Measurements from ENCODE around the gene DYNLT4. TPM values are rescaled to one million over a fixed set of nuclear protein-coding genes. Genes with fewer than 3 reads are reported as not detected.

Gene DYNLT4
- total and polyA plus RNA-seq, 2 of the 13 experiments (the other 11 are each of a cell fraction or from before 2014, with no cell fraction given) = 0.77 TPM; not detected in 1

DNA sequence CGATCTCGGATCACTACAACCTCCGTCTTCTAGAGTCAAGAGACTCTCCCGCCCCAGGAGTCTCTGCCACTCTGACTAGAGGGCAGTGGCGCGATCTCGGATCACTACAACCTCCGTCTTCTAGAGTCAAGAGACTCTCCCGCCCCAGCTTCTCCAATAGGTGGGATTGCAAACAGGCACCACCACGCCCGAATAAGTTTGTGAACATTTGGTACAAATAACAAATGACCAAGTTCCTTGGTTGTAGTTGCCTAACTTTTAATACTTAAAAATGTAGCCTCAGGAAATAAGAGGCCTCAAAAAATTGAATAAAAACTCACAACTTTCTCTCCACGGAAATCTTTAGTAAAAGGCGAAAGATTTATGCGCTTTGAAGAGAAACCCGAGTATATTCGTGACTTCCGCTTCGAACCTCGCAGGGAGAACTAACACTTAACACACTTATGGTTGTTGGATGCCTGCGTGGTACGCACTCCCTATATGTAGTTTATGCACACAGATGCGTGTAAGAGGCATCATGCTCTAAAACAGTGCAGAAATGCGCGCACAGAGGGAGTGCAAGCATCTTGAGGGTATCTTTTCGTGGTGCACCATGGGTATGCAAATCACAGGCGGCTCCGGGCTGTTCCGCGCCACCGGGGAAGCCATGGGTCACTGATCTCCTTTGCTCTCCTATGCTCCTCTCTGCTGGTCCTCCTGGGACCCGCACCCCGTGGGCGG, 12.6 kb upstream of the DYNLT4 start (continued):
- TF ChIP-seq ZFP37 (CRISPR knock-in tag; IDR thresholded peaks at IDR 0.05; ENCODE audit: borderline replicate concordance) (no peak), ZNF333 (CRISPR knock-in tag; IDR thresholded peaks at IDR 0.05; ENCODE audit: borderline replicate concordance) (0 out of 2 replicates have a peak, but pooled peaks have one; percentile 46), HNRNPH1 (optimal IDR thresholded peaks at IDR 0.05; ENCODE audit: low read depth, low read length) (no peak), REL (CRISPR knock-in tag; conservative IDR thresholded peaks at IDR 0.05) (peak; percentile 88), HNF4G (IDR thresholded peaks at IDR 0.05; ENCODE audit: borderline replicate concordance, low read depth, low read length) (no peak), HNF4G (CRISPR knock-in tag; IDR thresholded peaks at IDR 0.05; ENCODE audit: borderline replicate concordance, low read depth) (no peak), ZFP1 (CRISPR knock-in tag; IDR thresholded peaks at IDR 0.05) (peak; percentile 85), HNRNPK (IDR thresholded peaks at IDR 0.05; ENCODE audit: low read depth, low read length, poor library complexity, severe bottlenecking) (no peak), KLF16 (CRISPR knock-in tag; IDR thresholded peaks at IDR 0.05) (peak in 1 of 2 experiments; percentile 55; a peak in 1 of 4 replicates), HOXA5 (CRISPR knock-in tag; IDR thresholded peaks at IDR 0.05) (peak; percentile 59; the same call in 1 of the 2 replicates), ZC3H13 (CRISPR knock-in tag; IDR thresholded peaks at IDR 0.05) (no peak; the same call in 1 of the 2 replicates), PRMT3 (CRISPR knock-in tag; IDR thresholded peaks at IDR 0.05; ENCODE audit: borderline replicate concordance, low read depth) (peak; percentile 86), ZFAT (CRISPR knock-in tag; conservative IDR thresholded peaks at IDR 0.05) (no peak), SYNCRIP (IDR thresholded peaks at IDR 0.05; ENCODE audit: insufficient read depth, low read depth, low read length) (no peak), KLF12 (CRISPR knock-in tag; IDR thresholded peaks at IDR 0.05; ENCODE audit: borderline replicate concordance) (no peak), HDAC2 (CRISPR knock-in tag; IDR thresholded peaks at IDR 0.05) (no peak; the same call in none of the 2 replicates), CBX1 (IDR thresholded peaks at IDR 0.05; ENCODE audit: low read depth) (peak; percentile 98), ZNF142 (CRISPR knock-in tag; IDR thresholded peaks at IDR 0.05) (0 out of 2 replicates have a peak, but pooled peaks have one; percentile 52), EED (CRISPR knock-in tag; IDR thresholded peaks at IDR 0.05) (no peak), TFDP2 (CRISPR knock-in tag; IDR thresholded peaks at IDR 0.05) (peak; percentile 49; the same call in 1 of the 2 replicates)
- TF ChIP-seq, protein P1, sequence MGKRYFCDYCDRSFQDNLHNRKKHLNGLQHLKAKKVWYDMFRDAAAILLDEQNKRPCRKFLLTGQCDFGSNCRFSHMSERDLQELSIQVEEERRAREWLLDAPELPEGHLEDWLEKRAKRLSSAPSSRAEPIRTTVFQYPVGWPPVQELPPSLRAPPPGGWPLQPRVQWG (CRISPR knock-in tag; IDR thresholded peaks at IDR 0.05; ENCODE audit: borderline replicate concordance, low read depth) = no peak
